C4-2B (cell line): ENCODE results near the gene MOB3A.

Source experiments
- CTCF ChIP-seq: fragments of 450-650 bp; conservative IDR thresholded peaks from 2 replicates; pipeline ENCODE4 v1.5.1; 2017; ENCODE audit warnings: mild to moderate bottlenecking
- ZFX ChIP-seq: fragments of 450-650 bp; IDR thresholded peaks from 2 replicates; pipeline ENCODE4 v1.6.1; 2017

GRCh38 chr19:2087621-2088100, 8.5 kb downstream of the MOB3A start:
- TF ChIP-seq CTCF = no peak
- TF ChIP-seq ZFX = no peak
